NCI-H187 (cell line): Measurements from ENCODE around the gene EFNB3.

ENCODE experiments used
- DNase-seq, 2 experiments: peaks; one replicate each; lab custom pipeline; 2025; lab: John Stamatoyannopoulos, UW

Gene EFNB3

DNA sequence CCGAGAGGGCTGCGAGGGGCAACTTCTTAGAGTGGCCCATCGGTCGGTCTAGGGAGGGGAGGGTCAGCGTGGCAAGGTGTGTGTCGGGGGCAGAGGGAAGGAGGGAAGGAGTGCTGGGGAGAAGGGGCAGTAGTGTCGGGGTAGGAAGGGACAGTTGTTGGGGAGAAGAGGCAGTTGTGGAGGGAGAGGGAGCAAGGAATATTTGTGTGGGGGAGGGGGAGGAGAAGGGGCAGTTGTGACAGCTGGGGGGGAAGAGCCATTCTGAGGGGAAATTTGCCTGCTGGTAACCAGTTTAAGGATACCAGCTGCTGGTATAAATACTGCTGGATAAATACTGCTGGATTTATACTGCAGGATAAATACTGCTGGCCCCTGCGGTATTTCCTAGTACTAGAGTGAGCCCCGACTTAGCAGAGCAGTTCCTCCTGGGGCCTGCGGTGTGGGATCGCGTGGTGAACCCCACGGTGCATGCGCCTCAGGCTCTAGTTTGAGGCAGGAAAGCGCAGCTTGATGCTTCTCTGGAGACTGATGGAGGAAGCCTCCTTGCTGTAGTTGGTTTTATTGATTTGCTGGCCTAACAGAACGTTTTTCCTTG, 12.9 kb downstream of the EFNB3 start:
- DNase-seq = no peak

DNA sequence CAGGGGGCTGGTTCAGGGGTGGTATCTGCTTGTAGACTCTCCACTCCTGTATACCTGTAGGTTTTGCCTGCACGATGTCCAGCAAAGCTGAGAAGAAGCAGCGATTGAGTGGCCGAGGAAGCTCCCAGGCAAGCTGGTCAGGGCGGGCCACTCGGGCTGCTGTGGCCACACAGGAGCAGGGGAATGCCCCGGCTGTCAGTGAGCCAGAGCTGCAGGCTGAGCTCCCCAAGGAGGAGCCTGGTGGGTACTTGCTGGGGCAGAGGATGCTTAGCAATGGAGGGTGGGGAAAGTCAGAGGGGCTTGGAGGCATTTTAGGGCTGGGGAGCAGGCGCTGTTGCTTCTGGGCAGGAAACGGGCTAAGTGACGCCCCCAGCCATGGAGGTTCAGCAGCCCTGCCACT, 14.7 kb downstream of the EFNB3 start:
- DNase-seq = no peak

DNA sequence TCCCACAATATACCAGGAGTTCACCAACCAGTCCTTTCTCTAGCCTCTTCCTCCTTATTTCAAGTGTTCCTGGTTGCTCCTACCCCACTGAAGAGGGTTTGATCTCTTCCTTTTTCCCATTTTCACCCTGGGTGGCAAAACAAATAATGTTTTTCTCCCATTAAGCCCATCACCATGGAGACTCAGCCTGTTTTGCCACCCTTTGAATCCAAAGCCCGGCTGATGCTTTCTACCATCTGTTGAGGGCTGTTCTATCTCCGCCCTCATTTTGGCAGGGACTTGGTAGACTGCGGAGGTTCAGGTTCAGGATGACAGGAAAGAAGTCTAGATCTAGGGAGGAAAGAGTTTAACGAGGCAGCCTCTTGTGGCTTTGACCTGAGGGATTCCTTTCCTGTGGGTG, 15.1 kb downstream of the EFNB3 start:
- no peak for DNase-seq

DNA sequence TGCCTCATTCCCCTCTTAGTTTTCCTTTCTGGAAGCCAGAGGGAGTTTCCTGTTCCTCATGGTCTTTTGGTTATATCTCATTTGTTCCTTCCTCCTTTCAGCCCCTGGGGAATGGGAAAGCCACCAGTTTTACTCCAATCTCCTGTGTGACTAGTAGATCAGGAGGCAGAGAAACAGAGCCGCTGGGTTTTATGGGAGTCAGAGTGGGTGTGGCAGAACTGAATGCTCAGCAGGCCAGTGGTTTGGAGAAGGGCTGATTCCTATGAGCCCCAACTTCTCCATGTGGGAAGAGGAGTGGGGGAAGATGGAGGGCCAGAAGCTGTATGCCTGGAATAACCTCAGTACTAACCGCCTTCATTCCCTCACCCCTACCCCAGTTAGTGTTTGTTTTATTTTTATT, 16.6 kb downstream of the EFNB3 start:
- no peak for DNase-seq

DNA sequence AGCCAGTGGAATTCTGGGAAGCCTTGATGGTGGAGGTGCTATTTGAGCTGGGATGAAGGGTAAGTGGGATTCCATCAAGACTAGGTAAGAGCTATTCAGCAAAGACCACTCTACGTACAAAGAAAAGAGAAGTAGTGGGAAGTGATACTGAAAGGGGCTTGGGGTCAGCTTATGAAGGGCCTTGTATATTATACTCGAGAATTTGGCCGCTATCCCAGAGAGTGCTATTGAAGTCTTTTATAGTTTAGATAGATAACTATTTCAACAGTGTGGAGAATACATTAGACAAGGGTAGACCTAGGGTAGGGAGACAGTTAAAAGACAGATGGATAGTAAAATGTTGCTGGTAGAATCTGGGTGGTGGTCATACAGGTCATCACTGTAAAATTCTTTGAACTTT, 22.9 kb downstream of the EFNB3 start:
- DNase-seq = no peak

DNA sequence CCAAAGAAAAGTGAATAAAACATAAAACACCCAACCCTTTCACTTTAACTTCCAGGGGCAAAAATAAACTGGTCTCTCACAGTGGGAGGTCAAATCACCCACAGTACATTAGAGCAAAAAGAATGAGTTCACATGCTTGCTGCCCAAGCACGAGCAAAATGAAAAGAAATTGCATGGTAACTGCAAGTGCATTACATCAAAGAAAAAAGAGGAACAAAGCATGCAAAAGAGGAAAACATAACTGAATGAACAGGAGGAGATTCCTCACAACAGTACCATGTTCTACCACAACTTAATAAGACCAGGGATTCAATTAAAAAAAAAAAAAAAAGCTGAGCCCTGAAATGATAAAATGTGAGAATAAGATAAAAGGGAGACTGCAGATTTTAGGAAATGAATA, 24.8 kb downstream of the EFNB3 start:
- no peak for DNase-seq

DNA sequence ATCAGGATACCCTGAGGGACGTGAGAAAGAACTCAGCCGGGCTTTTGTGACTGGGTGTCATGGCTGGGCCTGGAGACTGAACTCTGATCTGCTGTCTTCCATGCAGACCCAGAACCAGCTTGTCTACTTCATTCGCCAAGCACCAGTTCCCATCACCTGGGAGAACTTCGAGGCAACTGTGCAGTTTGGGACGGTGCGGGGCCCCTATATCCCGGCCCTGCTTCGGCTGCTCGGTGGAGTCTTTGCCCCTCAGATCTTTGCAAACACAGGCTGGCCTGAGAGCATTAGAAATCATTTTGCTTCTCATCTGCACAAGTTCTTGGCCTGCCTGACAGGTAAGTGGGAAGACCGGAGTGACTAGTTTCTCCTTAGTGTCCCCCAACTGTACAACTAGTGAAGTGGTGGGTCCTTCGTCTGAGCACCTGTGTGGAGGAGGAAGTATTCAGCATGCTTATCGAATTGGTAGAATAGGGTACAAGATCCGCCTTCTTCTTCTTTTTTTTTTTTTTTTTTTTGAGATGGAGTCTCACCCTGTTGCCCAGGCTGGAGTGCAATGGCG, 28.1 kb downstream of the EFNB3 start:
- DNase-seq = no peak

DNA sequence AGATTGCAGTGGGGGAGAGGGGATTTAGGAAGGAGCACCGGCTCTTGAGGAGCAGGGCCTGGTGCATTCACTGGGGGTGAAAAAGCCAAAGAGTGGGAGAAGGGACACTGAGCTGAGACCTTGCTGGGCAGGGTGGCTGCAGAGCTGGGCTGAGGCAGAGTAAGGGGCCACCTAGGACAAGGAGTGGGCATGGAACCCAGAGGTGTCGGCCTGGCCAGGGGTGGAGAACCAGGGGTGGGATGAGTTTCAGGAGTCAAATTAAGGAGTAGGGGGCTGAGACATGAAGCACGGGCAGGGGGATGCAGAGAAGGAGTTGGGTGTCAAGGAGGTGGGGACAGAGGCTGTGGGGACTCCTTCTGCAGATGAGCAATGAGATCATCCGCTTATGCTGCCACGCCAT, 32.6 kb downstream of the EFNB3 start:
- DNase-seq = no peak

DNA sequence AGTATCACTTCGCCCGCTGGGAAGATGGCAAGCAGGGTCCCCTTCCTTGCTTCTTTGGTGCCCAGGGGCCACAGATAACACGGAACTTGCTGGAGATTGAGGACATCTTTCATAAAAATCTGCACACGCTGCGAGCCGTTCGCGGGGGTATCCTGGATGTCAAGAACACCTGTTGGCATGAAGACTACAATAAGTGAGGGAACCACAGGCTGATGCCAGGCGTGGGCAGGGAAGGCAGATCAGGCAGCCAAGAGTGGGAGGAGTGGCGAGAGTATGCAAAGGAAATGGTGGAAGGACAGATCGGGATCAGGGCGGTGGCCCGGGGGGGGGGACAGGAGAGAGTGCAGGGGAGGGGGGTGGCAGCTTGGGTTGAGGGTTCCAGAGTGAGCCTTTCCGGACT, 34.7 kb downstream of the EFNB3 start:
- DNase-seq = no peak

DNA sequence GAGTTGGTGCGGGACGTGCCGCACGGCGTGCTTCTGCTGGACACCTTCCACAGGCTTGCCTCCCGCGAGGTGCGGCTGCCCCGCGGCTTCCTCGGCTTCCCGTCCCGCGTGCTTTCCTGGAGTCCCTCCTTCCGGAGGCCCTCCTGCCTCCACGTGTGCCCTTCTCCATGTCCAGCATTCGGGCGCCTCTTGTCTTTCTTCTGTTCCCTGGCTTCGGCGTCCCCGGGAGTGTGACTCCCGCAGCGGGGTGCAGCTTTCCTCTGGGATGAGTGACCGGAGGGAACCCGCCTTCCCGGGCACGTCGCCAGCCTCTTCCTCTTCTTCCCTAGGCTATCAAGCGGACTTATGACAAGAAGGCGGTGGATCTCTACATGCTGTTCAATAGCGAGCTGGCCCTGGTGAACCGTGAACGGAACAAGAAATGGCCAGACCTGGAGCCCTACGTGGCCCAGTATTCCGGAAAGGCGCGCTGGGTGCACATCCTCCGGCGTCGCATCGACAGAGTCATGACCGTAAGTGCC, 35.5 kb downstream of the EFNB3 start:
- no peak for DNase-seq

DNA sequence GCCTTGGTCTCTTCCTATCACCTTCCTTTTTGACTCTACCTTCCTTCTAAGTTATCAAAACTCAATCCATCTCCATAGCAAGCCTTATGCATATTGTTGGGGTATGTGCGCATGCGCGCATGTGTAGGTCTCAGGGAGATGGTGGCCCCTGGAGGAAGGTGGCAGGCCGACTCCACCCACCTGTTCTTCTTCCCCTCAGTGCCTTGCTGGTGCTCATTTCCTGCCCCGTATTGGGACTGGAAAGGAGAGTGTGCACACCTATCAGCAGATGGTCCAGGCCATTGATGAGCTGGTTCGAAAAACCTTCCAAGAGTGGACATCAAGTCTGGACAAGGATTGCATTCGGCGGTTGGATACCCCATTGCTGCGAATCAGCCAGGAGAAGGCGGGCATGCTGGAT, 37.7 kb downstream of the EFNB3 start:
- DNase-seq = no peak

DNA sequence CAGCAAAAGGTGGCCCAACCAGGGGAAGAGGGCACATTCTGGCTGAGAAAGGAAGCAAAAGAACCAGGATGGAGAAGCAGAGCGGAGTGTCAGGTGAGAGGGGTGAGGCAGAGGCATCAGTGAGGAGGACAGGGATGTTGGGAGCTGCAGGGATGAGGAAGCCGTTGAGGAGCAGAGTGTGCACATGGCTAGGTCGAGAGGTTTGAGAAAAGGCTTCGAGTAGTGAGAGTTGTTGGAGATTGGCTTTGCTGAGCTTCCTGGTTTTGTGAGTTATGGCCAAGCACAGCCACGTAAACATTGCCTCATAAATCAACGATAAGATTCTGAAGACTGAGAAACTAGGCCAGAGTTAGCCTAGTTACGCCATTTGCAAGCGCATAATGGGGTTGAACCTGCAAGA, 39.4 kb downstream of the EFNB3 start:
- DNase-seq = no peak

DNA sequence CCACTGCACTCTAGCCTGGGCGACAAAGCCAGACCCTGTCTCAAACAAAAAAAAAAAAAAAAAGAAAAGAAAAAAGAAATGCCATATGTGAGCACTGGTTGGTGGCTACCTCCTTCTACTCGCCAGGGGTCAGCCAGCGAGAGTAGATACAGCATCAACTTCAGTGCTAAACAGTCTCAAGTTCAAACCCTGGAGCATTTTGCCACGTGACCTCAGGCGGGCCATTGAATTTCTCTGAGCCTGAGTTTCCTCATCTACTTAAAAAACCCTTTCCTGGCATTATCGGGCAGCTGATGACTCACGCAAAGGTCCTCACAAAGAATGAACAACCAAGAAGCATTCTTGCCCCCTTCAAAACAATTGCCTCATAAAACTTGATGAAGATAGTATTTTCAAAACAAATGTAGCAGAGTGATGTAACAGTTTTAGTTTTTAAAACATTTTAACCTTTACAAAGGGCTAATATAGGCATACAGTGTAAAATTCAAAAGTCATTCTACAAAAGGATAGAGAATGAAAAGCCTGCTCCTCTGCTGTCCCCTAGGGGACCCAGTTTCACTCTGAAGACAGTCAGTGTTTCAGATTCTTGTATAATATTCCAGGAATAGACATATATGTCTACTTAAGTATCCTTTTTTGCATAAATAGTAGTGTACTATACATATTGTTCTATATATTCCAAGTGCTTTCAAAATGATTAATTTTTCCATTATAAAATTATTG, 40.9 kb downstream of the EFNB3 start:
- no peak for DNase-seq

DNA sequence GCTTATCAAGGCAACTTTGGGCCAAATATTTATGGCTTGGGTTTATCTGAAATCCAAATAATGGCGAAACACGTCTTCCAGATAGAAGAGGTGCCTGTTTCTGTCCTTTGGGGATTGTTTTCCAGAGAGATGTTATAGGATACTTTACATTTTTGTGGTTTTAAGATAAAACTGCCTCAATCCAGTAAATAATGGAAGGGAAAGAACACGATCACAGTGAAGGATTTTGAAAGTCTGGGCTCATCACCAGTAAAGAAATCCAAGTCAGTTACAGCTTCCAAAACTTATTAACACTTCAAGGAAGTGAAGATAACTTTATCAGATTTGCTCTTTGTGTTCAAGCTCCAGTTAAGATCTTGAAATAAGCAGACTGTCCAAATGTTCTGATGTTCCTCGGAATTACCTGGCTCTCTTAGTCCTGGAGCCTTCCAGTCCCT, 42.7 kb downstream of the EFNB3 start:
- no peak for DNase-seq

DNA sequence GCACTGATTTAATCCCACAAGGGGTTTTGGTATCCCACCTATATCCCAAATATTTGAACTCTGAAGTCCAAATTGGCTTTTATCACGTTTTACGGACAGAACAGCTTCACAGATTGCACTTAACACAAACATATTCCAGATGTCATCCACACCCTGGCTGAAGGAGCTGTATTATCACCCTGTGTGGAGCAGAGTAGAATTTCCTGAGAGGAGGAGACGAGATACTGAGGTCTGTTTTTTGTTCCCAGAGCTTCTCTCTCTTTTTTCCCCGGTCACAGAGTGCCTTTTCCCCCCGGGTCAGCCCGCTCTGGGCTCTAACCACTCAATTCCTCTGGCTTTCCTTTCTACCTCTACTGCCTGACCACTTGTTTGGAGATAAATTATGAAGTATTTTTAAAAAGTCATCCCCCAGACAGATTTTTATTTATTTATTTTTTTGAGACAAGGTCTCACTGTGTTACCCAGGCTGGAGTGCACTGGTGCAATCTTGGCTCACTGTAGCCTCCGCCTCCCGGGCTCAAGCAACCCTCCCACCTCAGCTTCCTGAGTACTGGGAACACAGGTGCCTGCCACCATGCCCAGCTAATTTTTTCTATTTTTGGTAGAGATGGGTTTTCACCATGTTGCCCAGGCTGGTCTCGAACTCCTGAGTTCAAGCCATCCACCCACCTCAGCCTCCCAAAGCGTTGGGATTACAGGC, 43.2 kb downstream of the EFNB3 start:
- DNase-seq = no peak

DNA sequence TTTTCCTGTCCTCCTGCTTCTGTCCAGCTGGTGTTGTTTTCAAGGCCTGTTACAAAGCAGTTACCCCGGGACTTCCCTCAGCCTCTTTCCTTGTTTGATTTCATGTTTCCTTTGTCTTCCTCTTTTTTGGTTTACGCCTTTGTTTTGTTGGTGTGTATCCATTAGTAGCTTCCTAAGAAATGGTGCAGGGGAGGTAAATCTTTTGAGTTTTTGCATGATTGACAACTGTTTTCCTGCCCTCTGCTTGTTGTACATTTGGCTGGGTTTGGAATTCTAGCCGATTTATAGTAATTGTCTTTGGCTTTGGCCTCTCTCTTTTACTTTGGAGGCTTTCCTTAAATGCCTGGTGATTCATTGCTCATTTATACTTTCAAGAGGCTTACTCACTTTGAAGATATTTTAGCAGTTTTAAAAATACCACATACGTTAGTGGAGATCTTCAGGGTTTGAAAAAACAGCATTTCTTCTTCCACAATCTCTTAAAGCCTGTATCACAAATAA, 45.4 kb downstream of the EFNB3 start:
- DNase-seq = no peak

DNA sequence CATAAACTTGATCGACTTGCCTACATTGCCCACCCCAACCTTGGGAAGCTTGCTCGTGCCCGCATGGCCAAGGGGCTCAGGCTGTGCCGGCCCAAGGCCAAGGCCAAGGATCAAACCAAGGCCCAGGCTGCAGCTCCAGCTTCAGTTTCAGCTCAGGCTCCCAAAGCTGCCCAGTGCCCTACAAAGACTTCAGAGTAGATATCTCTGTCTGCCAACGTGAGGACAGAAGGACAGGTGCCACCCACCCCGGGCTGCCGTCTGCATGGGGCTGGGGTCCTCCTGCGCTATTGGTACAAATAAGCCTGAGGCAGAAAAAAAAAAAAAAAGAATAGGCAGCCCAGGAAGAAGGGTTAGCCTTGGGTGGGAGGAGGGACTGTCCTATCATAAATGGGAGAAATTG, 49.7 kb downstream of the EFNB3 start:
- no peak for DNase-seq

DNA sequence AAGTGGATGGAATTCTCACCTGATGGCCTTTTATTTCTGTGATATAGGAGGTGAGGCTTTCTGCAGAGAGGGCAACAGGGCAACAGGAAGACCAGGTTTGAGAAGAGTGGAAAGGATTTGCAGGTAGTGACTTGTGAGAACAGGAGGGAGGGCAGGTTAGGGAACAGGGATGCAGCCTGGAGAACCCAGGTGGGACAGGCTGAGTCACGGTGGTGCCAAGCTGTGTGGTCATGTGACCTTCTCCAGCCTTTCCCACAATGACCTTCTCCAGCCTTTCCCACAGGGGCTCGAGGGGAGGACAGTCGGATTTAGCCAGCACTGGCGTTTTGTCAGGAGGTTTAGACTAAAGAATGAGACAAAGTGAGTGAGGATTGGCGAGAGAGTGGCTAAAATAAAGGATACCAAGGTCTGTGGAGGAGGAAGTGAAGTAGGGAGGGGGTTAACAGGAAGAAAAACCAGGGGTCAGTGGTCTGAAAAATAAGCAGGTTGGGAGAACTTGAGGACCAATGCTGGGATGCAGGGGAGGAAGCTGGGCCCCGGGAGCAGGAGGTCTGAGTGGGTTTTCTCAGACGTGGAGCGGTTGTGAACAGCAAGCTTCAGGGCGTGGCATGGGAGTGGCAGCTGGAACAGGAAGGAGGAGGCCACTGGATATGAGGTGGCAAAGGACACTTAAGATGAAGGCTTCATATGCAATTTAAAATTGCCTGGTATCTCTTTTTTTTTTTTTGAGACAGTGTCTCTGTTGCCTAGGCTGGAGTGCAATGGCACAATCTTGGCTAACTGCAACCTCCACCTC, 50.3 kb downstream of the EFNB3 start:
- DNase-seq = no peak

DNA sequence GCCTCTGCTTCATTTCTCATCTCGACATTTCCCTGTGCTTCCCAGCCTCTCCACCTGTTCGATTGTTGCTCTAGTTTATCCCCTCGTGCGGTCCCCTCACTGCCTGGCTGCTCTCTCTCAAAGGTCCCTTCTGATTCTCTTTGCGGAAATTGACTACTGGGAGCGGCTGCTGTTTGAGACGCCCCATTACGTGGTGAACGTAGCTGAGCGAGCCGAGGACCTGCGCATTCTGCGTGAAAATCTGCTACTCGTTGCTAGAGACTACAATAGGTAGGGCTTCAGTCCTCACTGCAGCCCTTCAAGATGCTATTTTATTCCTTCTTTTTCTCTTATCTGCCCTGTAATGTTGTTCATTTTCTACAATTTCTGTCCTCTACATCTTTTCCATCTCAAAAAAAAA, 52.0 kb downstream of the EFNB3 start:
- DNase-seq = no peak
